ENCODE measurements around the gene RCSD1.

GRCh38 chr1:167644551-167644950, 14.5 kb downstream of the RCSD1 start:
- TF ChIP-seq GATA2 (IDR thresholded peaks at IDR 0.05; ENCODE audit: low read depth, low read length) (no peak), GATA3 (IDR thresholded peaks at IDR 0.05; ENCODE audit: low read depth, low read length) (no peak)
